Measurements from ENCODE around the gene MVP.
A peak's percentile ranks its signal among the peaks of the same experiment; 100 is the strongest.
"Not testable (repeated sequence)": the region's sequence is repeated elsewhere in the genome, so short reads cannot be mapped to it uniquely, and the experiment has no call there.

MVP gene

DNA sequence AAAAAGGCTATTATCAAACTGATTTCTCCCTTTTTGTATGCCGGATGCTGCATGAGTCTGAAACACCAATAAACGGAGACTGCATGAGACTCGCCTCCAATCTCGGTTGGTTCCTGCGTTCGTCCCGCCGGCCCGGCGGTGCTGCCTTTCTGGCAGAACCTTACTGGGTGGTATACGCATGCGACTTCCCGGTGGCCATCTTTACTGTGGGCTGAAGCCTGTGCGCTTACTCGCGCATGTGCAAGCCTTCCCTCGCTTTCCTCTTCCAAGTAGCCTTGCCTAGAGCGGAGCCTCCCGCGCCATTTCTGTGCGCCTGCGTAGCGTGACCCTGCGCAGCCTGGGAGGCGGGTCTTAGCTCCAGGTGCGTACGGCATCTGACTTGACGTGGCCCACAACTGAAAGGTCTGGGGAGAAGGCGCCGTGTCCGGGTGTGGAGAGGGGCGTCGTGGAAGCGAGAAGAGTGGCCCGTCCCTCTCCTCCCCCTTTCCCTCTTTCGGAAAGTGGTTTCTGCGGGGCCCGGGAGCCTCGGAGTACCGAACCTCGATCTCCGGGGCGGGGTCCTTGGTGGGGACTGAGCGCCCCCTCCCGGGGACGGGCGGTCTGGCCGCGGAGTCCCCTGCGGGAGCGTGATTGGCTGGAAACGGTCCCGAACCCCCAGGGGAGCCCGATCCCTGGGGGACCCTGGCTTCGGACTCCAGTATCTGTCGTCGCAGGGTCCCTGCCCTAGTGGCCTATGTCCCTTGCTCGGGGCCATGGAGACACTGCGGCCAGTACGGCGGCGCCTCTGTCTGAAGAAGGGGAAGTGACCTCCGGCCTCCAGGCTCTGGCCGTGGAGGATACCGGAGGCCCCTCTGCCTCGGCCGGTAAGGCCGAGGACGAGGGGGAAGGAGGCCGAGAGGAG is 4.2 kb upstream of the MVP start, which contains the start of gene PAGR1:
TSS of gene PAGR1 (plus strand) at position 360 of the 901 bp plus-strand sequence. CDS start at position 734, 374 bp downstream.
- DNase-seq (ENCODE audit: low spot score), result peak; percentile 94

DNA sequence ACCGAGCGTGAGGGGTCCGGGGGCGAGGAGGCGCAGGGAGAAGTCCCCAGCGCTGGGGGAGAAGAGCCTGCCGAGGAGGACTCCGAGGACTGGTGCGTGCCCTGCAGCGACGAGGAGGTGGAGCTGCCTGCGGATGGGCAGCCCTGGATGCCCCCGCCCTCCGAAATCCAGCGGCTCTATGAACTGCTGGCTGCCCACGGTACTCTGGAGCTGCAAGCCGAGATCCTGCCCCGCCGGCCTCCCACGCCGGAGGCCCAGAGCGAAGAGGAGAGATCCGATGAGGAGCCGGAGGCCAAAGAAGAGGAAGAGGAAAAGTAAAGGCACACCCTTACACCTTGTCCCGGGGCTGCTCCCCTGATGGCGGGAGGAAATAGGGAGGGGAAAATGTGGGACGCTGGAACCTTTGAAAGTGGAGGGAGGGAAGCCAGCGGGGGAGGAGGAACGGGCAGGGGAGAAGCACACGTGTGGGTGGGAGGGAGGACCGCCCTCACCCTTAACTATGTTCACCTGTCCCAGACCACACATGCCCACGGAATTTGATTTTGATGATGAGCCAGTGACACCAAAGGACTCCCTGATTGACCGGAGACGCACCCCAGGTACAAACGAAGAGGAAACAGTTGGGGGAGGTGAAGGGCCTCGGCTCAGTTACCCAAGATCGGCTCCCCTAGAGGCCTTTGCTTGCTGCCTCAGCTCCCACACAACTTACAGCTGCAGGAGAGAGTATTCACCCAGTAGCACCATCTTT is 3.4 kb upstream of the MVP start:
- DNase-seq (ENCODE audit: low spot score), result peak; percentile 78

DNA sequence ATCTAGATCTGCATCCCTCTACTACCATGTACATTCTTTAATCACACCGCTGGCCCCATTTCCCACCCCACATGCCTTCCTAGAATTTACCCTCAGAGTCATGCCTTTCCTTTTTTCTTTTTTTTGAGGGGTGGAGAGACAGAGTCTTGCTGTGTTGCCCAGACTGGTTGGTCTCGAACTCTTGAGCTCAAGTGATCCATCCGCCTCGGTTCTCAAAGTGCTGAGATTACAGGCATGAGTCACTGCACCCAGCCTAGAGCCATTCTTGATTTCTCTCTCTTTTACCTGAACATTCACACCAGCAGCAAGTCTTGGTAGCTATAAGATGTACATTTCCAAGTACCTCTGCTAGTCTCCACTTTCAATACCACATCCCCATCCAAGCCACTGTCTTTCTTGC is 2.2 kb upstream of the MVP start:
- no peak for DNase-seq (ENCODE audit: low spot score)

DNA sequence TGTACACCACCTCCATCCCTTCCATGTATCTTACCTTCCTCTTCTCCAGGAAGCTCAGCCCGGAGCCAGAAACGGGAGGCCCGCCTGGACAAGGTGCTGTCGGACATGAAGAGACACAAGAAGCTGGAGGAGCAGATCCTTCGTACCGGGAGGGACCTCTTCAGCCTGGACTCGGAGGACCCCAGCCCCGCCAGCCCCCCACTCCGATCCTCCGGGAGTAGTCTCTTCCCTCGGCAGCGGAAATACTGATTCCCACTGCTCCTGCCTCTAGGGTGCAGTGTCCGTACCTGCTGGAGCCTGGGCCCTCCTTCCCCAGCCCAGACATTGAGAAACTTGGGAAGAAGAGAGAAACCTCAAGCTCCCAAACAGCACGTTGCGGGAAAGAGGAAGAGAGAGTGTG is 756 bp upstream of the MVP start:
- no peak for DNase-seq (ENCODE audit: low spot score)

DNA sequence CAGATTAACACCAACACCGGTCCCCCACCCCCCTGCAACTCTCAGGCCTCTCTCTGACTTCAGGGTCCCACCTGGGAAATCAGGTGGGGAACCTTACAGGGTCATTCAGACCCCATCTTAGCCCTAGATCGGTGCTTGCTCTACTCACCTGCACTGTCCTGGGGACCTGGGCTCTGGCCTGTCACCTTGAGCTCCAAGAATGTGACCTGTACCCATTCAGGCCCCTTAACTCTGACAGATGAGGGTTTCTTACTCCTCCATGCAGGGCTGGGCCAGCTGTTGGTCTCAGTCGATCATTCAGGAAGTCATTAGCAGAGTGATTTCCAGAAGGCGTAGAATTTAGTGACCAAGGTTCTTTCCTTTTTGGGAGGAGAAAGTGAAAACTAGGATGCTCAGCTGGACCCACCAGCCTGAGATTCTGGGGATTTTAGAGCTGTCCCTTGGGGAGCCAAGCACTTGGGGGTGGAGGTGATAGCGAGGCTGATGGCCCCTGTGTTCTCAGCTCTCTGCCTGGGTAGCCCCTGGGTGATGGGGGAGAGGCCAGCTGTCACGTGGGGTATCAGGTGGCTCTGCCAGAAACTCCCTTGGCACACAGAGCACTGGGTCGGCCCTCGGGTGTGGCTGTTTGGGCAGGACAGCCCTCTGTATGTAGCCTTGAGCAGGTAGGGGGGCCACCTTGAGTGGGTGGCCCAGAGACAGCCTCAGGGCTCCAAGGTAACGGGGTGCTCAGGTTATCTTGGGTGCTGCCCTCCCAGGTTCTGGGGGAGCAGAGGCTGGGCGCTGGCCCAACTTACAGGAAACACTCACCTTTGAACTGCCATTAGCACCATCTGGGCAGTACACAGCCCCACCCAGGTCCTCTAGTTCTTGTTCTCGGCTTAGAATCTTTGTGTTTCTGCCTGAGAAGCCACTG is 724 bp downstream of the MVP start:
- DNase-seq (ENCODE audit: low spot score), result peak; percentile 60

DNA sequence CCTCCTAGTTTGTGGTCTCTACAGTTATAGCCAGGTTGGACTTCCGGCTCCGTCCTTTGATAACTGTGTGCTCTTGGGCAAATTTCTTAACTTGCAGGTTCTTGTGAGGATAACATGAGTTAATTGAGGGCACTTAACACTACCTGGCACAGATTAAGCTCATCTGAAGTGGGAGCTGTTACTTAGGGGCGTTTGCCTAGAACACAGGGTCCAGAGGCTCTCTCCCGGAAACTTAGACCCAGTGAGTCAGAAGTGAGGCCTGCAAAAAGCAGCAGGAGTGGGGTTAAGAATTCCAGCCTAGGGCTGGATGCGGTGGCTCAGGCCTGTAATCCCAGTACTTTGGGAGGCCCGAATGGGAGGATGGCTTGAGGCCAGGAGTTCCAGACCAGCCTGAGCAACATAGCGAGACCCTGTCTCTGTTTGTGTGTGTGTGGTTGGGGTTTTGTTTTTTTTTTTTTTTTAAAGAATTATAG is 1.4 kb downstream of the MVP start:
- peak; percentile 66 for DNase-seq (ENCODE audit: low spot score)

DNA sequence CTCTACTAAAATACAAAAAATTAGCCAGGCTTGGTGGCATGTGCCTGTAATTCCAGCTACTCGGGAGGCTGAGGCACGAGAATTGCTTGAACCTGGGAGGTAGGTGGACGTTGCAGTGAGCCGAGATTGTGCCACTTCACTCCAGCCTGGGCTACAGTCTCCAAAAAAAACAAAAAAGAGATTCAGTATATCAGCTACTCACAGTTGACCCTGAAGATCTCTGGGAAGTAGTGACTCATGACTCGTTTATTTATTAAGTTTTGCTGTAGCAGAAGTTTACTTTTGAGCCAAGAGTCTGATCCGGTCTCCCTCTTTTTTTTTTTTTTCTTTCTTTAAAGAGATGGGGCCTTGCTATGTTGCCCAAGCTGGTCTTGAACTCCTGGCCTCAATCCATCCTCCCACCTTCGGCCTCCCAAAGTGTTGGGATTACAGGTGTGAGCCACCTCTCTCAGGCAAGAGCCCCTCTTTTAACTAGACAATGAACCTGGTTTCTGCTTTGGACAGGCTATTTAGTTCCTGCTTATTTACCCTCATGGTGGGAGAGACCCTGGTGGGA is 4.4 kb downstream of the MVP start:
- DNase-seq (ENCODE audit: low spot score), result peak; percentile 63

DNA sequence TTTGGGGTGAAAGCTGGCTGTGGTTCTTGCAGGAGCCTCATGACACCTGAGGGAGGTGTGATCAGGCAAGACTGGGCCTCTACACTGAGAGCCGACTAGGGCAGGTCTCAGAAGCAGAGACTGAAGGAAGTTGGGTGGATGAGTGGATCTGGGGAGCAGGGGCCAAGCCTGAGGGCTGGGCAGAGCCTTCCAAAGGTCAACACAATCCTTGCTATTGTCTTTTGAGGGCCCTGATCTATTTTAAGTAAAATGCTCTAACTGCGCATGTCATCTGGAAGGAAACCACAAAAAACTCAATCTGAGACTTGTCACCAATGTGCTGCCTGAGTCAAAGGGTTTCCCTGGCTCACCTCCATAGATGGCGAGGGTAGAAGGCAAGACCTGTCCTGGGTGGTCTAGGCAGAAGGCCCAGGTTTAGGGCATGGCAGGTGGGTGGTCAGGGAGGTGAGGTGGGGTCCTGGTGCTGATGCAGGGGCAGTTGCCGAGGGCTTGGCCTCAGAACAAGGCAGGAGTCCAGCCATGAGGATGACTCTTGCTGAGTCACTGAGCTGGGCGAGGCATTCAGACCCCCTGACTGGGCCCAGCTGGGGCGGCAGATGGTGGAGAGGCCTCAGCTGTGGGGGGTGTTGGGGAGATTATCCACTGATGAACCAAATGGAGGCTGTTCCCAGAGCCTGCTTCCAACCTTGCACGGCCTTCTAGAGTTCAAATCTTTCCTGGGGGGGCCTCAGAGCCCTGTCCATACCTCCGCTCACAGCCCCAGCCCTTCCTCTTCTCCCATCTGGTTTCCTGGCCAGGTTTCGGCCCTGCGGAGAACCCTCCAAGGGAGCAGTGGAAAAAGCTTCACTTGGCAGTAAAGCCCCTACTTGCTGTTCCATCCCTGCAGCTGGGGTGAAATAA is 5.1 kb downstream of the MVP start:
- DNase-seq (ENCODE audit: low spot score), result peak; percentile 77

DNA sequence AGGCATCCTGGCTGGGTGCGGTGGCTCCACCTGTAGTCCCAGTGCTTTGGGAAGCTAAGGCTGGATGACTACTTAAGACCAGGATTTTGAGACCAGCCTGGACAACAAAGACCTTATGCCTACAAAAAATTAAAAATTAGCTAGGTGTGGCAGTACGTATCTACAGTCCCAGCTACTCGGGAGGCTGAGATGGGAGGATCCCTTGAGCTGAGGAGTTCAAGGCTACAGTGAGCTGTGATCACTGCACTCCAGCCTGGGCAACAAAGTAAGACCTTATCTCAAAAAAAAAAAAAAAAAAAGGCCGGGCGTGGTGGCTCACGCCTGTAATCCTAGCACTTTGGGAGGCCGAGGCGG is 6.1 kb downstream of the MVP start:
- no peak for DNase-seq (ENCODE audit: low spot score)

DNA sequence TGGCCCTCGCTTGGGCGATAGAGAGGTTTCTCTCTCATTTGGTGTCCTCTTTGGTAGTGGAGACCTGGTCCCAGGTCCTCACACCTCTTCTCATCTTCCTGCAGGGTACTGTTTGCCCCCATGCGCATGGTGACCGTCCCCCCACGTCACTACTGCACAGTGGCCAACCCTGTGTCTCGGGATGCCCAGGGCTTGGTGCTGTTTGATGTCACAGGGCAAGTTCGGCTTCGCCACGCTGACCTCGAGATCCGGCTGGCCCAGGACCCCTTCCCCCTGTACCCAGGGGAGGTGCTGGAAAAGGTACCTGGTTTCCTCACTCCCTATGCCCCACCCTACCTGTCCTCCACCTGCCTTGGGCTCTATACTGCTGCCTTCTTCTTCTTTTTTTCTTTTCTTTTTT is 10.5 kb downstream of the MVP start:
- DNase-seq (ENCODE audit: low spot score), result no peak

DNA sequence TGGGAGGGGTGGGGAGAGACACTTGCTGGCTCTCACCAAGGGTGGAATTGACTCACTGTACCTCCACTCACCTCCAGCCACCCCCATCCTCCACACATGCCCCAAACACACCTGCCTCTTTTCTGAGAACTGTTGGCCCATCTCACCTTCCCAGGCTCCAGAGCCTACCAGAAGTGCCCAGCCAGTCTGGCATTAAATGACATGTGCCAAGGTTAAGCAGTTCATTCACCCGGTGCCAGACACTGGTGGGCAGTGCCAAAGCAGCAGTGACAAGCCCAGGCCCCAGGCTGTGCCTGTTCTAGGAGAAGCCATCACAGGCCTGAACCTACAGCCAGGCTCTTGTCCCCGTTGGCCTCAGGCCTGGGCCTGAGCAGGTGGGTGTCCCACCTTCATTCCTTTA is 11.2 kb downstream of the MVP start:
- no peak for DNase-seq (ENCODE audit: low spot score)

DNA sequence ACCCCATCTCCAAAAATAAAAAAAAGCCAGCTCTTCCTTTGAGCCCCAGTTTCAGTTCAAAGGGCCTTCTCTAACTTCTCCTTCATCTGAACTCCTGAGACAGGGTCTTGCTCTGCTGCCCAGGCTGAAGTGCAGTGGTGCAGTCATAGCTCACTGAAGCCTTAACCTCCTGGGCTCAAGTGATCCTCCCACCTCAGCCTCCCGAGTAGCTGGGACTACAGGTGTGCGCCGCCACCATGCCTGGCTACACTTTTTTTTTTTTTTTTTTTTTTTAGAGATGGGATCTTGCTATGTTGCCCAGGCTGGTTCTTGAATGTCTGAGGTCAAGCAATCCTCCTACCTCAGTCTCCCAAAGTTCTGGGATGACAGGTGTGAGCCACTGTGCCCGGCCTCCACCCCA is 13.0 kb downstream of the MVP start:
- not testable (repeated sequence) for DNase-seq (ENCODE audit: low spot score)

DNA sequence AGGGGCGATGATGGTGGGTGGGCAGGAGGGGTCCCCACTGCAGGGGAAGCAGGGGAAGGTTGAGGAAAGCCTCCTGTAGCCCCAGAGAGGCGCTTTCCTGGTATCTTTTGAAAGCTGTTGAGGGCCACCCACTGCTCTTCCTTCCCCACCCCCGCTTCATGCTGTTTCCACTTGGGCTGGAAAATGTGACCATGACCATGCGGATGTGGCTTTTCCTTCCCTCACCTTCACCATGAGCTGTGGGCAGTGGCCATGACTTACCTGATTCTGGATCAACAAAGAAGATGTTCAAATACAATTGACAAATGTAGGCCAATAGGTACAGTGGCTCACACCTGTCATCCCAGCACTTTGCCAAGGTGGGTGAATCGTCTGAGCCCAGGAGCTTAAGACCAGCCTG is 13.8 kb downstream of the MVP start:
- DNase-seq (ENCODE audit: low spot score), result no peak

DNA sequence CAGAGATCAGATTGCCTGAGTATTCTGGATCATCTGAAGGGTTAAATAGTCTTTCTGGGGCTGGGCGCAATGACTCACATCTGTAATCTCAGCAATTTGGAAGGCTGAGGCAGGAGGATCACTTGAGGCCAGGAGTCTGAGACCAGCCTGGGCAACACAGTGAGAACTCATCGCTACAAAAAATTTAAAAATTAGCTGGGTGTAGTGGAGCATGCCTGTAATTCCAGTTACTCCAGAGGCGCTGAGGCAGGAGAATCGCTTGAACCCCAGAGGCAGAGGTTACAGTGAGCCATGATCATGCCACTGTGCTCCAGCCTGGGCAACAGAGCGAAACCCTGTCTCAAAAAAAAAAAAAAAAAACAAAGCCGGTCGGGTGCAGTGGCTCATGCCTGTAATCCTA is 15.7 kb downstream of the MVP start:
- no peak for DNase-seq (ENCODE audit: low spot score)

DNA sequence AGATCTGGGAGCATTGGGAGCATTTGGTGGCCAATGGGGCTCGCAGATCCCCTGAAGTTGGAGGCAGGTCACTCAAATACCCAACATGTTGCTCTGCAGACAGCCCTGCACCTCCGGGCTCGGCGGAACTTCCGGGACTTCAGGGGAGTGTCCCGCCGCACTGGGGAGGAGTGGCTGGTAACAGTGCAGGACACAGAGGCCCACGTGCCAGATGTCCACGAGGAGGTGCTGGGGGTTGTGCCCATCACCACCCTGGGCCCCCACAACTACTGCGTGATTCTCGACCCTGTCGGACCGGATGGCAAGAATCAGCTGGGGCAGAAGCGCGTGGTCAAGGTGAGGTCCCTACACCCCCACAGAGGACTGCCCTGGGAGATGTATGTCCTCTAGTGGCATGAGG is 16.4 kb downstream of the MVP start:
- DNase-seq (ENCODE audit: low spot score), result no peak

DNA sequence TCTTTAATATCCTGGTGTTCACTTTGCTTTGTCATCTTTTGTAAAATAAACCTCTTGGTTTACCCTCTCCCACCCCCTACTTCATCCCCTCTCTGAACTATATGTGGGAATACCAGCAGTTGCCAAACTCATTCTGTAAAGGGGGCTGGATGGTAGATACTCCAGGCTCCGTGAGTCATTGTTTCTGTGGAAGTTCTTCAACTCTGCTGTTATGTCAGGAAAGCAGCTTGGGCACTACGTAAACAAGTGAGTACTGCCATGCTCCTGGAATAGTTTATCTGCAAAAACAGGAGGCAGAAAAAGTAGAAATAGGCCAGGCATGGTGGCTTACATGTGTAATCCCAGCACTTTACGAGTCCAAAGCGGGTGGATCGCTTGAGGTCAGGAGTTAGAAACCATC is 17.6 kb downstream of the MVP start:
- no peak for DNase-seq (ENCODE audit: low spot score)

DNA sequence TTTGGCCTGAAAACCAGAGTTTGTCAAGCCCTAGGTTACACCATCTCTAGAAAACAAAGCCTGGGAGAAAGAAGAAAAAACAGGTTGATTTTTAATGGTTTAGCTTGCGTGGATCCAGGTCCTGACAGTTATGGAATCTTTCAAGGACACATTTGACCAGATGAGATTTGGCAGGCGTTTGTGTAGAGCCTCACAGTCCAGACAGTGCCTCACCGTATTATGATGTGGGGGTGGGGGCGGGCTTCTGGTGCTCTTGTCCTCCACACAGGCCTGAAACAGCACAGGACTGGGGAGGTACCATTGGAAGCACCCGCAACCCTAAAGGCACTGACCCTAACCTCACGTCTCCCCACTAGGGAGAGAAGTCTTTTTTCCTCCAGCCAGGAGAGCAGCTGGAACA is 19.6 kb downstream of the MVP start:
- no peak for DNase-seq (ENCODE audit: low spot score)

DNA sequence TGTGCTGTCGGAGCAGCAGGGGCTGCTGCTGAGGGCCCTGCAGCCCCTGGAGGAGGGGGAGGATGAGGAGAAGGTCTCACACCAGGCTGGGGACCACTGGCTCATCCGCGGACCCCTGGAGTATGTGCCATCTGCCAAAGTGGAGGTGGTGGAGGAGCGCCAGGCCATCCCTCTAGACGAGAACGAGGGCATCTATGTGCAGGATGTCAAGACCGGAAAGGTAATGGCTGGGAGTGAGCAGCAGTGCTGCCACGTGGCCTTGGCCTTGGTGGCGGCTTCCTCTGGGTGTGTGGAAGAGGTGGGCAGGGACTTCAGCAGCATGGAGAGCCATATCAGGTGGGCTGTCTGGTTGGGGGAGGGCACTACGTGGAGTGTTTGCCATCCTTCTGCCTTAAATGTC is 20.0 kb downstream of the MVP start:
- DNase-seq (ENCODE audit: low spot score), result no peak

DNA sequence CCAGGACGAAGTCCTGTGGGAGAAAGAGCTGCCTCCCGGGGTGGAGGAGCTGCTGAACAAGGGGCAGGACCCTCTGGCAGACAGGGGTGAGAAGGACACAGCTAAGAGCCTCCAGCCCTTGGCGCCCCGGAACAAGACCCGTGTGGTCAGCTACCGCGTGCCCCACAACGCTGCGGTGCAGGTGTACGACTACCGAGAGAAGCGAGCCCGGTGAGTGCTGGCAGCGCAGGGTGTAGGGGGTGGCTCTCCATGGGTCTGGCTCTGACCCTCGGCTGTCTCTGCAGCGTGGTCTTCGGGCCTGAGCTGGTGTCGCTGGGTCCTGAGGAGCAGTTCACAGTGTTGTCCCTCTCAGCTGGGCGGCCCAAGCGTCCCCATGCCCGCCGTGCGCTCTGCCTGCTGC is 21.4 kb downstream of the MVP start:
- no peak for DNase-seq (ENCODE audit: low spot score)

DNA sequence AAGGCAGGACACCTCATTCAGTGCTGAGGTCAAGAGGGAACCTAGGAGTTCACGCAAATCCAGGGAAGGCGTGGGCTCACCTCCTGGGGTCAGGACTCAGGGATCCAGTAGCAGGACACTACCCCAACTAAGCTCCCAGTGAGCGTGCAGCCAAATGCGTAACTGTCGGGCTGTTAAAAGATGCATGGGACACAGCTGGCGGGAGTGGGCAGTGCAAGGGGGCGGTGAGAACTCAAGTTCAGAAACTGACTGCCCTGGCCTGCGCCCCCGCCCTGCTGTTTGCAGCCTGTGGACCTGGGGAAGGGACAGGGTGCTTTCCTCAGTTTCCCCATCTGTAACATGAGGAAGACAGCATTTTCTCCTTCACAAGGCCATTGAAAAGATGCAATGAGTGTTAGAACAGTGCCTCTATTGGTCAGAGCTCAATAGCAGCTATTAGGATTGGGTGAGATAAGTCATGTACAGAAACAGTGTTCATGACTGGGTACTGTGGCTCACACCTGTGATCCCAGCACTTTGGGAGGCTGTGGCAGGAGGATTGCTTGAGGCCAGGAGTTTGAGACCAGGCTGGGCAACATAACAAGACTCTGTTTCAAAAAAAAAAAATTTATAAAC is 22.6 kb downstream of the MVP start:
- DNase-seq (ENCODE audit: low spot score), result no peak
